GM23248 (cell line): ENCODE measurements around the gene SCP2. TPM values are rescaled to one million over a fixed set of nuclear protein-coding genes. Genes with fewer than 3 reads are reported as not detected.

ENCODE experiments used
- DNase-seq: peaks from one replicate; pipeline ENCODE4 v3.0.0-alpha.2; 2015
- H2AFZ ChIP-seq: fragments of 200-600 bp; sonication (generic); 2 replicates; pipeline ENCODE4 v1.6.1; 2016; ENCODE audit warnings: antibody characterized with exemption
- H3F3A ChIP-seq: fragments of 200-600 bp; sonication (generic); 2 replicates; pipeline ENCODE4 v1.6.1; 2016; ENCODE audit warnings: mild to moderate bottlenecking, antibody characterized with exemption, mixed run types; ENCODE audit not compliant: insufficient read depth
- H3K27ac ChIP-seq: fragments of 200-600 bp; sonication (generic); 2 replicates; pipeline ENCODE4 v1.5.1; 2016; ENCODE audit warnings: mild to moderate bottlenecking
- H3K27me3 ChIP-seq: fragments of 200-600 bp; sonication (generic); replicated peaks from 2 replicates; pipeline ENCODE4 v1.6.1; 2016; ENCODE audit warnings: mild to moderate bottlenecking; ENCODE audit not compliant: insufficient read depth
- H3K36me3 ChIP-seq: fragments of 200-600 bp; sonication (generic); 2 replicates; pipeline ENCODE4 v1.6.1; 2016; ENCODE audit warnings: low read depth, mild to moderate bottlenecking
- H3K4me1 ChIP-seq: fragments of 200-600 bp; sonication (generic); 2 replicates; pipeline ENCODE4 v1.6.1; 2016; ENCODE audit warnings: mild to moderate bottlenecking; ENCODE audit not compliant: insufficient read depth
- H3K4me2 ChIP-seq: fragments of 200-600 bp; sonication (generic); one replicate; pipeline ENCODE4 v1.6.1; 2016; ENCODE audit warnings: mild to moderate bottlenecking; ENCODE audit not compliant: unreplicated experiment
- H3K4me3 ChIP-seq: fragments of 200-600 bp; sonication (generic); 2 replicates; pipeline ENCODE4 v1.5.1; 2016; ENCODE audit warnings: mild to moderate bottlenecking
- H3K79me2 ChIP-seq: fragments of 200-600 bp; sonication (generic); 2 replicates; pipeline ENCODE4 v1.6.1; 2016; ENCODE audit warnings: mild to moderate bottlenecking; ENCODE audit not compliant: insufficient read depth
- H3K9ac ChIP-seq: fragments of 200-600 bp; sonication (generic); 2 replicates; pipeline ENCODE4 v1.6.1; 2016; ENCODE audit warnings: mild to moderate bottlenecking
- H3K9me2 ChIP-seq: fragments of 200-600 bp; sonication (generic); 2 replicates; pipeline ENCODE4 v1.6.1; 2016; ENCODE audit warnings: mixed run types, mild to moderate bottlenecking, moderate library complexity; ENCODE audit not compliant: insufficient read depth
- H3K9me3 ChIP-seq: fragments of 200-600 bp; sonication (generic); one replicate; pipeline ENCODE4 v1.6.1; 2017; ENCODE audit warnings: low read depth
- H4K20me1 ChIP-seq: fragments of 200-600 bp; sonication (generic); 2 replicates; pipeline ENCODE4 v1.6.0; 2016; ENCODE audit not compliant: insufficient read depth
- EZH2 ChIP-seq: fragments of 200-600 bp; sonication (generic); IDR thresholded peaks from 2 replicates; pipeline ENCODE4 v1.6.1; 2018; ENCODE audit warnings: antibody characterized with exemption, mild to moderate bottlenecking; ENCODE audit not compliant: insufficient read depth, poor library complexity, severe bottlenecking
- EZH2phosphoT487 ChIP-seq: fragments of 200-600 bp; sonication (generic); IDR thresholded peaks from 2 replicates; pipeline ENCODE4 v1.6.1; 2018; ENCODE audit warnings: antibody characterized with exemption, moderate library complexity, mild to moderate bottlenecking, low read depth; ENCODE audit not compliant: insufficient read depth
- WGBS, 2 experiments: methylation state at CpG; one replicate each; pipeline ENCODE4 v1.1.6; 2015 to 2017; ENCODE audit warnings: low lambda C conversion rate in 2 of 2, low coverage in 1 of 2; ENCODE audit errors: missing lambda C conversion rate in 2 of 2; 5-methylcytosine and 5-hydroxymethylcytosine counted together
- in situ Hi-C: fragments of 300-500 bp; cut with MboI; formaldehyde crosslinking; loops from 2 replicates; pipeline ENCODE4 v1.15.0; 2020
- polyA plus RNA-seq: library from polyadenylated mRNA; unstranded; fragments of >200 nt; fragmentation: Nextera tagmentation; extraction: Ambion mirVana; gene quantifications from 2 replicates; pipeline ENCODE4 v1.2.1, GENCODE V29; 2016
- total RNA-seq: library from RNA; depleted of rRNA; stranded (reverse); fragments of >200 nt; shearing (Covaris generic); gene quantifications from 2 replicates; pipeline ENCODE4 v1.2.3, GENCODE V29; 2014

SCP2 gene
- total and polyA plus RNA-seq, 2 experiments from 2014 or later: 209 to 257 TPM

DNA sequence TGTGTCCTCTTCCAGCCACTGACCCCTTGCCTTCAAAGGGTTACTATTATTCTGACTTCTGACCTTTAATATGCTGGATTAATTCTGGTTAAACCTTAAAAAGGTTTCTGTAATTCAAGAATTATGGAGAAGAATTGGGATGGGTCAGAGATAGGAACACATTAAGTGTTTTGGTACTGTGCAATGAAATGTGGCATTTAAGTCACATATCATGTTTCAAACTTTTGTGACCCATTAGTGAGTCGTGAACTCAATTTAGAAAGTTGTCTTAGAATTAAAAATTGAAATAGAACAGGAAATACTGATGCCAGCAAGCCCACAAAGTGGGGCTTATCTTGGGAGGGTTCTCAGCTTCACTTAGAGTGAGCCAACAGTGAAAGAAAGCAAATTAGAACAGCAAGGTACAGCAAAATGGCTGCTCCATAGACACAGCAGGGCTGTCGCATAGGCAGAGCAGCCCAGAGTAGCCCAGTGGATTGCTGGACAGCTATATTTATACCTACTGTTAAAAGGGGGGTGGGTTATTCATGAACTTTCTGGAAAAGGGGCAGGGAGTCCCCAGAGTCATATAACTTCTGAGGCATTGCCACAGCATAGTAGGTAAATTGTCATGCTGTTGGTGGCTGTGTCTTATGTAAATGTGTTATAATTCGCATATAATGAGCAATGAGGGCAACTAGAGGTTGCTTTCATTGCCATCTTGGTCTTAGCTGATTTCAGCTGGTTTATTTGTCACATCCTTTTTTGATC is 10.5 kb downstream of the SCP2 start:
- Histone ChIP-seq H3K9me2 (no peaks in the 10 kb centered on the region), H2AFZ (no peak overlapping the region), H3K4me1 (peaks cover 8% of the 10 kb centered on the region; the same call in 1 of the 2 replicates), H3K9ac (no peak overlapping the region), H3K27me3 (no peaks in the 10 kb centered on the region), H3K36me3 (no peaks in the 10 kb centered on the region), H3K4me2 (no peak overlapping the region), H3F3A (no peaks in the 10 kb centered on the region), H3K79me2 (0 out of 2 replicates have a peak, but pooled peaks cover 8% of the 10 kb centered on the region), H4K20me1 (no peaks in the 10 kb centered on the region), H3K9me3 (no peaks in the 10 kb centered on the region), H3K27ac (no peak overlapping the region), H3K4me3 (no peak overlapping the region)
- WGBS, 2 experiments: 72 to 78% methylated on average over 3 of the region's 3 CpGs
- in situ Hi-C loops: no loop called here
- no peak for TF ChIP-seq EZH2phosphoT487
- TF ChIP-seq EZH2: no peak
- no peak for DNase-seq

DNA sequence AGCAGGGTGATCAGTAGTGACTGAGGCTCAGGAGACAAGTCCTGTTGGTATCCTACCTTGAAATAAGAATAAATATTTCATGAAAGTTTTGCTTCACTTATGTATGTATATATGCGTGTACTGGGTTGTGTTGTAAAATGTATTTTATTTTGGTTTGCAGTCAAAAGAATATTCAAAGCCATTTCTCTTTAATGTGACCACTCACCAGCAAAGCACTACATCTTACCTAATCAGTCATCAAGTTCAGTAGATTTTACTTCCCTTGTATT is 11.0 kb downstream of the SCP2 start:
- Histone ChIP-seq H3K9me3 (no peaks in the 10 kb centered on the region), H3F3A (no peaks in the 10 kb centered on the region), H3K27me3 (no peaks in the 10 kb centered on the region), H4K20me1 (no peaks in the 10 kb centered on the region), H3K4me3 (no peak overlapping the region), H3K9ac (no peak overlapping the region), H3K4me1 (peaks cover 8% of the 10 kb centered on the region; the same call in 1 of the 2 replicates), H3K36me3 (no peaks in the 10 kb centered on the region), H3K4me2 (no peak overlapping the region), H2AFZ (no peak overlapping the region), H3K27ac (no peak overlapping the region), H3K79me2 (0 out of 2 replicates have a peak, but pooled peaks cover 8% of the 10 kb centered on the region), H3K9me2 (no peaks in the 10 kb centered on the region)
- in situ Hi-C loops: no loop called here
- DNase-seq: no peak
- 97% methylated on average over 1 of the region's 1 CpG for WGBS, 2 experiments
- TF ChIP-seq EZH2 (no peak), EZH2phosphoT487 (no peak)

DNA sequence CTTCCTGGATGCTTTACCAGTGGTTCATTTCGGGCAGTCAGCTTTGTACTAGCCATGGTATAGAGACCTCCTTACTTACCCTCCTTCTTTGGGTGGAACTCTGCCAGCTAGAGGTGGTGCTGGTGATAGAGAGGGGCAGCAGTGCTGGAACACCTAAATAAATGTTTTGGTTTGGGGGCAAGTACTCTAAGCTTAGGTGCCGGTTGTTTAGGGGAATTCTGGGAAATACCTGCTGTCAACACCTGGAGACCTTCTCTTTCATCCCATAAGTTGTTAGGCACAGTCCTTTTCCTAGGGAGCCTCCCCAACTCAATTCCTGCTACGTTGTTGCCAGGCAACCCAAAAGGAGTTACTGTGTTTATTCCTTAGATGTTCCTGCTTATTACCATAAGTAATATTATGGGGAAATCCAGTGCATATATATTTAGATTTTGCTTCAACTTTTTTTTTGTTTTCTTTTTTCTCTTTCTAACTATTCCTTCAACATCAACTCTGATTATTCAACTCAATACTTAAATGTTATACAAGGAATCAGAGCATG is 16.9 kb downstream of the SCP2 start:
- no peak overlapping the region for H3K9ac ChIP-seq
- no peak overlapping the region for H3K27ac ChIP-seq
- no peaks in the 10 kb centered on the region for H3K27me3 ChIP-seq
- TF ChIP-seq EZH2 (no peak), EZH2phosphoT487 (no peak)
- no peaks in the 10 kb centered on the region; the same call in 1 of the 2 replicates for H3K4me1 ChIP-seq
- H3K9me2 ChIP-seq: no peaks in the 10 kb centered on the region
- no peak overlapping the region for H3K4me3 ChIP-seq
- H2AFZ ChIP-seq: no peak overlapping the region
- no peaks in the 10 kb centered on the region for H4K20me1 ChIP-seq
- no peaks in the 10 kb centered on the region for H3K36me3 ChIP-seq
- no peaks in the 10 kb centered on the region for H3K9me3 ChIP-seq
- in situ Hi-C loops: no loop called here
- H3F3A ChIP-seq: no peaks in the 10 kb centered on the region
- 45 to 54% methylated on average over 3 of the region's 3 CpGs for WGBS, 2 experiments
- peaks cover 14% of the 10 kb centered on the region; the same call in 1 of the 2 replicates for H3K79me2 ChIP-seq
- no peak for DNase-seq
- H3K4me2 ChIP-seq: no peak overlapping the region

DNA sequence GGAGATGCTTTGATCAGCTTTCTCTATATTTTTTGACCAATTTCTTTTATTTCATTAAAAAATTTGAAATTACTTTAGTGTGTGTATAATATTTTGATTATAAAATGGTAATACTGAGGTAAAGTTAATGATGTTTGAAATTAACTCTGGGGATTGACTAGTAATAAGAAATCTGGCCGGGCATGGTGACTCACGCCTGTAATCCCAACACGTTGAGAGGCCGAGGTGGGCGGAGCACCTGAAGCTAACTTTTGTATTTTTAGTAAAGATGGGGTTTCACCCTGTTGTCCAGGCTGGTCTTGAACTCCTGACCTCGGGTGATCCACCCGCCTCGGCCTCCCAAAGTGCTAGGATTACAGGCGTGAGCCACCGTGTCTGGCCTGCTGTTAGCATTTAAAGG is 17.5 kb downstream of the SCP2 start:
- TF ChIP-seq EZH2: no peak
- no peak for TF ChIP-seq EZH2phosphoT487
- WGBS, 2 experiments: 77 to 82% methylated on average over 10 of the region's 10 CpGs
- Histone ChIP-seq H3K4me2 (no peak overlapping the region), H3K27me3 (no peaks in the 10 kb centered on the region), H3F3A (no peaks in the 10 kb centered on the region), H3K36me3 (0 out of 2 replicates have a peak, but pooled peaks cover 3% of the 10 kb centered on the region), H2AFZ (no peak overlapping the region), H3K79me2 (peaks cover 14% of the 10 kb centered on the region; the same call in 1 of the 2 replicates), H3K9me3 (no peaks in the 10 kb centered on the region), H3K9me2 (no peaks in the 10 kb centered on the region), H3K9ac (no peak overlapping the region), H3K4me3 (no peak overlapping the region), H3K27ac (no peak overlapping the region), H4K20me1 (no peaks in the 10 kb centered on the region), H3K4me1 (no peaks in the 10 kb centered on the region; the same call in 1 of the 2 replicates)
- in situ Hi-C loops: no loop called here
- peak; percentile 17 for DNase-seq
